Urinary bladder (tissue), 4 donors: ENCODE measurements around the gene PPFIBP1. TPM values are rescaled to one million over a fixed set of nuclear protein-coding genes. Genes with fewer than 3 reads are reported as not detected.

Experiments
- DNase-seq: peaks from one replicate; pipeline ENCODE4 v3.0.0-alpha.2; 2015; ENCODE audit errors: extremely low spot score
- H3K27ac ChIP-seq: one replicate; pipeline ENCODE4 v1.5.1; 2013; ENCODE audit warnings: low read depth, mild to moderate bottlenecking, moderate library complexity
- H3K36me3 ChIP-seq: one replicate; pipeline ENCODE4 v1.6.1; 2013; ENCODE audit warnings: mild to moderate bottlenecking, moderate library complexity; ENCODE audit not compliant: insufficient read depth
- H3K4me1 ChIP-seq: one replicate; pipeline ENCODE4 v1.6.1; 2013; ENCODE audit warnings: mild to moderate bottlenecking, moderate library complexity; ENCODE audit not compliant: insufficient read depth
- H3K4me3 ChIP-seq: one replicate; pipeline ENCODE4 v1.5.1; 2013; ENCODE audit warnings: low read depth, low read length
- WGBS: extraction: QIAGEN DNeasy Blood & Tissue Kit; methylation state at CpG from one replicate; pipeline ENCODE4 v1.1.7; 2013; 5-methylcytosine and 5-hydroxymethylcytosine counted together
- polyA plus RNA-seq: library from polyadenylated mRNA; stranded (reverse); fragments of 200-250 nt; gene quantifications from one replicate; pipeline ENCODE4 v1.2.3, GENCODE V29; 2013
- total RNA-seq: library from RNA; depleted of rRNA; stranded (reverse); fragments of >200 nt; gene quantifications from one replicate; pipeline ENCODE4 v1.2.3, GENCODE V29; 2014
- donor health status: healthy with polysubstance abuse.
- donor health status: healthy.

The PPFIBP1 gene
- total RNA-seq (119 TPM), polyA plus RNA-seq (38.4 TPM)

- Histone ChIP-seq H3K4me3 (peak within 1 kb of the TSS; percentile 48), H3K36me3 (no peaks in the 10 kb centered on the region), H3K27ac (peak within 1 kb of the TSS; percentile 70), H3K4me1 (no peaks in the 10 kb centered on the region)
- DNase-seq = peak; percentile 95
- WGBS = under 1% methylated on average over 41 of the region's 41 CpGs
These were observed at the start of gene PPFIBP1 for GRCh38 chr12:27523642-27524493. Gene PPFIBP1 (plus strand): TSS chr12:27524206. CDS start chr12:27633397, 109,191 bp downstream.

GRCh38 chr12:27474344-27474743 lies 49.7 kb upstream of the PPFIBP1 start:
- DNase-seq = no peak
- WGBS = 62% methylated on average over 3 of the region's 3 CpGs
- H3K36me3 ChIP-seq = peaks cover 1% of the 10 kb centered on the region
- H3K4me1 ChIP-seq = no peaks in the 10 kb centered on the region
- no peak overlapping the region for H3K27ac ChIP-seq
- no peak overlapping the region for H3K4me3 ChIP-seq

GRCh38 chr12:27477049-27477448 lies 47.0 kb upstream of the PPFIBP1 start:
- H3K4me1 ChIP-seq = no peaks in the 10 kb centered on the region

GRCh38 chr12:27478949-27479348 lies 45.1 kb upstream of the PPFIBP1 start:
- Histone ChIP-seq H3K4me3 (no peak overlapping the region), H3K4me1 (no peaks in the 10 kb centered on the region), H3K36me3 (no peaks in the 10 kb centered on the region), H3K27ac (no peak overlapping the region)
- no peak for DNase-seq

More at GRCh38 chr12:27477049-27477448, 47.0 kb upstream of the PPFIBP1 start:
- DNase-seq = no peak
- no peak overlapping the region for H3K4me3 ChIP-seq
- H3K27ac ChIP-seq = no peak overlapping the region
- H3K36me3 ChIP-seq = peaks cover 1% of the 10 kb centered on the region

GRCh38 chr12:27480016-27480415 lies 44.0 kb upstream of the PPFIBP1 start:
- 88% methylated on average over 1 of the region's 1 CpG for WGBS
- H3K4me3 ChIP-seq = no peak overlapping the region
- H3K27ac ChIP-seq = no peak overlapping the region
- no peak for DNase-seq
- H3K36me3 ChIP-seq = no peaks in the 10 kb centered on the region
- no peaks in the 10 kb centered on the region for H3K4me1 ChIP-seq

- DNase-seq = no peak
- H3K36me3 ChIP-seq = no peaks in the 10 kb centered on the region
- no peaks in the 10 kb centered on the region for H3K4me1 ChIP-seq
- H3K27ac ChIP-seq = no peak overlapping the region
- H3K4me3 ChIP-seq = no peak overlapping the region
These were observed 37.0 kb upstream of the PPFIBP1 start for GRCh38 chr12:27486961-27487360.

- WGBS = 87% methylated on average over 5 of the region's 5 CpGs
- Histone ChIP-seq H3K27ac (no peak overlapping the region), H3K4me1 (no peaks in the 10 kb centered on the region), H3K36me3 (no peaks in the 10 kb centered on the region), H3K4me3 (no peak overlapping the region)
- DNase-seq = no peak
These were observed 35.5 kb upstream of the PPFIBP1 start for GRCh38 chr12:27488479-27488878.

GRCh38 chr12:27491226-27491625 lies 32.8 kb upstream of the PPFIBP1 start:
- Histone ChIP-seq H3K4me1 (no peaks in the 10 kb centered on the region), H3K36me3 (no peaks in the 10 kb centered on the region), H3K27ac (no peak overlapping the region), H3K4me3 (no peak overlapping the region)
- no peak for DNase-seq
- WGBS = 94% methylated on average over 2 of the region's 2 CpGs

GRCh38 chr12:27493260-27493940 lies 30.6 kb upstream of the PPFIBP1 start:
- no peaks in the 10 kb centered on the region for H3K4me1 ChIP-seq
- 73% methylated on average over 6 of the region's 6 CpGs for WGBS
- no peak overlapping the region for H3K27ac ChIP-seq
- no peaks in the 10 kb centered on the region for H3K36me3 ChIP-seq
- no peak overlapping the region for H3K4me3 ChIP-seq
- no peak for DNase-seq

- Histone ChIP-seq H3K27ac (no peak overlapping the region), H3K4me3 (no peak overlapping the region), H3K4me1 (no peaks in the 10 kb centered on the region), H3K36me3 (no peaks in the 10 kb centered on the region)
- no peak for DNase-seq
- WGBS = 69% methylated on average over 3 of the region's 3 CpGs
These were observed 26.6 kb upstream of the PPFIBP1 start for GRCh38 chr12:27497446-27497845.

- DNase-seq = no peak
- 83% methylated on average over 4 of the region's 4 CpGs for WGBS
- Histone ChIP-seq H3K27ac (no peak overlapping the region), H3K36me3 (no peaks in the 10 kb centered on the region), H3K4me1 (no peaks in the 10 kb centered on the region), H3K4me3 (no peak overlapping the region)
These were observed 25.9 kb upstream of the PPFIBP1 start for GRCh38 chr12:27498149-27498548.

- Histone ChIP-seq H3K36me3 (no peaks in the 10 kb centered on the region), H3K4me3 (no peak overlapping the region), H3K27ac (no peak overlapping the region), H3K4me1 (no peaks in the 10 kb centered on the region)
- DNase-seq = no peak
- 86% methylated on average over 5 of the region's 5 CpGs for WGBS
These were observed 25.2 kb upstream of the PPFIBP1 start for GRCh38 chr12:27498761-27499160.

- Histone ChIP-seq H3K4me1 (no peaks in the 10 kb centered on the region), H3K36me3 (no peaks in the 10 kb centered on the region), H3K4me3 (no peak overlapping the region), H3K27ac (no peak overlapping the region)
- WGBS = 98% methylated on average over 3 of the region's 3 CpGs
- DNase-seq = no peak
These were observed 24.6 kb upstream of the PPFIBP1 start for GRCh38 chr12:27499377-27499776.

GRCh38 chr12:27500546-27500945 lies 23.5 kb upstream of the PPFIBP1 start:
- WGBS = 67% methylated on average over 3 of the region's 3 CpGs
- no peak for DNase-seq
- Histone ChIP-seq H3K27ac (no peak overlapping the region), H3K4me1 (no peaks in the 10 kb centered on the region), H3K36me3 (no peaks in the 10 kb centered on the region), H3K4me3 (no peak overlapping the region)
